A549 treated with CORT108297 at 1 μM for 4 hours (cell line): ENCODE results near the gene PPP4R1. TPM values are rescaled to one million over a fixed set of nuclear protein-coding genes. Genes with fewer than 3 reads are reported as not detected.

Experiments used
- total RNA-seq: library from RNA; stranded (reverse); fragments of 200-300 nt; extraction: Qiagen RNA extraction; gene quantifications from 5 replicates; pipeline ENCODE4 v1.2.3, GENCODE V29; 2022

The PPP4R1 gene, protein sequence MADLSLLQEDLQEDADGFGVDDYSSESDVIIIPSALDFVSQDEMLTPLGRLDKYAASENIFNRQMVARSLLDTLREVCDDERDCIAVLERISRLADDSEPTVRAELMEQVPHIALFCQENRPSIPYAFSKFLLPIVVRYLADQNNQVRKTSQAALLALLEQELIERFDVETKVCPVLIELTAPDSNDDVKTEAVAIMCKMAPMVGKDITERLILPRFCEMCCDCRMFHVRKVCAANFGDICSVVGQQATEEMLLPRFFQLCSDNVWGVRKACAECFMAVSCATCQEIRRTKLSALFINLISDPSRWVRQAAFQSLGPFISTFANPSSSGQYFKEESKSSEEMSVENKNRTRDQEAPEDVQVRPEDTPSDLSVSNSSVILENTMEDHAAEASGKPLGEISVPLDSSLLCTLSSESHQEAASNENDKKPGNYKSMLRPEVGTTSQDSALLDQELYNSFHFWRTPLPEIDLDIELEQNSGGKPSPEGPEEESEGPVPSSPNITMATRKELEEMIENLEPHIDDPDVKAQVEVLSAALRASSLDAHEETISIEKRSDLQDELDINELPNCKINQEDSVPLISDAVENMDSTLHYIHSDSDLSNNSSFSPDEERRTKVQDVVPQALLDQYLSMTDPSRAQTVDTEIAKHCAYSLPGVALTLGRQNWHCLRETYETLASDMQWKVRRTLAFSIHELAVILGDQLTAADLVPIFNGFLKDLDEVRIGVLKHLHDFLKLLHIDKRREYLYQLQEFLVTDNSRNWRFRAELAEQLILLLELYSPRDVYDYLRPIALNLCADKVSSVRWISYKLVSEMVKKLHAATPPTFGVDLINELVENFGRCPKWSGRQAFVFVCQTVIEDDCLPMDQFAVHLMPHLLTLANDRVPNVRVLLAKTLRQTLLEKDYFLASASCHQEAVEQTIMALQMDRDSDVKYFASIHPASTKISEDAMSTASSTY
- 39.7 to 42.5 TPM (median 40.0 TPM) in 5 replicates for total RNA-seq

DNA sequence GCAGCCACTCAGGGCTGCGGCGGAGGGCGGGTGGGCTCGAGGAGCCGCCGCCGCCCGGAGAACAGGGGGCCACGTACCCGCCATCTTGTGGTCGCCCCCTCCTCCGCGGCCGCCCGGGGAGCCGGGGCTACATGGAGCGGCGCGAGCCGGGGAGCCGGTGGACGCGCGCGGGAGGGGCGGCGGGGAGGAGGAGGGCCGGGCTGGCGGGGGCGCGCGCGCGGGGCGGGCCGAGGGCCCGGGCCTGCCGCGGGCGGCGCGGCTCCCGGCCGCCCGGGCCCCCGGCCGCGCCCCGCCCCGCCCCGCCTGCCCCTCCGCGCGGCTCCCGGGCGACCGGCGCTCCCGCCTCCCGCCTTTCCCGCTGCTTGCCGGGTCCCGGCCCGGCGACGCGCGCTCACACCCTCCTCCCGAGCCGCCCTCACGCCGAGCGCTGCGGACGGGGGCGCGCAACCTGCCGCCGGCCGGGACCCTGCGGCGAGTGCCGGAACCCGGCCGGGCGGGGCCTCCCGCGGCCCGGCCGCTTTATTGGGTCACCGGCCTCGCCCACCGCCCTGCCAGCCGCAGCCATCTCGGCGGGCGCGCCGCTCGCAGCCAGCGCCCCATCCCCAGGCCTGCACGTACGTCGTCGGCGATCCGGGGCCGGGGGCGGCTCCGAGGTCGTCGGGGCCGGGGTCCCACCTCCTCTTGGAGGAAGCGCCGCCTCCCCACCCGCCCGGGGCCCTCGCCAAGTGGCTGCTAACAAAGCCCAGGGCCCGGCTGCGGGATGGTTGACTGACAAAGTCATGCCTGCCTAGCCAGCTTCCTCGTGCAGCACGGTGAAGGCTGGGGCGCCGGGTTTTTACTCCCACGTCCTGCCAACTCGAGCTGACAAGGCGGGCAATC is at the start of gene PPP4R1:
PPP4R1 (minus strand) TSS at position 159 of the 879 bp plus-strand sequence; CDS start at position 84, 75 bp downstream.

Other genes with a start within 250 kb of the PPP4R1 start
- gene RALBP1, start 139.0 kb downstream of the PPP4R1 start, total RNA-seq: 23.9 to 30.6 TPM (median 28.1 TPM) in 5 replicates
- gene RAB31, start 93.7 kb upstream of the PPP4R1 start, total RNA-seq: 23.0 to 30.6 TPM (median 27.1 TPM) in 5 replicates